ENCODE results near the gene KRTAP10-9. TPM values are rescaled to one million over a fixed set of nuclear protein-coding genes. Genes with fewer than 3 reads are reported as not detected.

Gene KRTAP10-9
- polyA plus RNA-seq, 1 donor (not counting 4 experiments of a cell fraction or from before 2014, with no cell fraction given): not detected

DNA sequence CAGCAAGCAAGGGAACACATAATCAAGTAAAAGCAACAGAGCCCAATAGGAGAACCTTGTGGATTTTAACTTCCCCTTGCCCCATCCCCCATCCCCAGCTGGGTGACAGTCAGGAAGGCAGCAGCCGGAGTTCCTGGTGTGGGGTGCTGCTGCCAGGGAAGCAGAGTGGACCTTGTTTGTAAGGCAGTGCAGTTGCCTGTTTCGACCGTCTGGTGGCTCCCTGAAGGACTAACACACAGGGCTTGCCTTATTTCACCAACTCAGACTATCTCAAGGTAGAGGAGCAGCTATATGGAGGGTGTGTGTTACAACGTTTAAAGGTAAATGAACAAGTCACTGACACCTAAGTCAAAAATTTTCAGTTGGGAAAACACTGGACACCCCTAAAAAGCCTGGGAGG is 8.4 kb upstream of the KRTAP10-9 start:
- Histone ChIP-seq H4K20me1 (ENCODE audit: control insufficient read depth, extremely low read depth, insufficient read depth, low read length) (no peaks in the 10 kb centered on the region), H3K4me2 (ENCODE audit: control insufficient read depth, extremely low read depth, insufficient read depth, low read depth, low read length) (no peak overlapping the region), H3K36me3 (ENCODE audit: control insufficient read depth in 2 of 2, extremely low read depth in 1 of 2, insufficient read depth in 2 of 2, low read length in 2 of 2) (no peaks in the 10 kb centered on the region), H3K9me3 (ENCODE audit: control insufficient read depth, low read depth, low read length) (peaks cover 6% of the 10 kb centered on the region), H3K4me3 (ENCODE audit: control insufficient read depth in 2 of 3, extremely low read depth in 1 of 3, insufficient read depth in 2 of 3, low read depth in 1 of 3, low read length in 3 of 3) (no peak overlapping the region), H3K79me2 (ENCODE audit: control insufficient read depth, insufficient read depth, low read length) (no peaks in the 10 kb centered on the region), H3K9ac (ENCODE audit: control insufficient read depth, extremely low read depth, insufficient read depth, low read length) (no peak overlapping the region), H3K9me1 (ENCODE audit: control insufficient read depth, extremely low read depth, insufficient read depth, low read length) (no peaks in the 10 kb centered on the region), H2AFZ (ENCODE audit: control insufficient read depth, low read length) (no peak overlapping the region), H3K4me1 (ENCODE audit: control insufficient read depth, extremely low read depth, insufficient read depth, low read length) (peaks cover 7% of the 10 kb centered on the region), H3K27me3 (ENCODE audit: control insufficient read depth, extremely low read depth, insufficient read depth, low read length) (peaks cover 19% of the 10 kb centered on the region), H3K27ac (ENCODE audit: control insufficient read depth, insufficient read depth, low read length) (no peak overlapping the region)
- DNase-seq (ENCODE audit: low read depth, low spot score) (no peak), FAIRE-seq (no peak)
- dilution Hi-C loops (cut with MboI; ENCODE audit: extremely low pct_ligation_motif_present, low sequenced_read_pairs): no loop called here
- TF ChIP-seq, protein P1, sequence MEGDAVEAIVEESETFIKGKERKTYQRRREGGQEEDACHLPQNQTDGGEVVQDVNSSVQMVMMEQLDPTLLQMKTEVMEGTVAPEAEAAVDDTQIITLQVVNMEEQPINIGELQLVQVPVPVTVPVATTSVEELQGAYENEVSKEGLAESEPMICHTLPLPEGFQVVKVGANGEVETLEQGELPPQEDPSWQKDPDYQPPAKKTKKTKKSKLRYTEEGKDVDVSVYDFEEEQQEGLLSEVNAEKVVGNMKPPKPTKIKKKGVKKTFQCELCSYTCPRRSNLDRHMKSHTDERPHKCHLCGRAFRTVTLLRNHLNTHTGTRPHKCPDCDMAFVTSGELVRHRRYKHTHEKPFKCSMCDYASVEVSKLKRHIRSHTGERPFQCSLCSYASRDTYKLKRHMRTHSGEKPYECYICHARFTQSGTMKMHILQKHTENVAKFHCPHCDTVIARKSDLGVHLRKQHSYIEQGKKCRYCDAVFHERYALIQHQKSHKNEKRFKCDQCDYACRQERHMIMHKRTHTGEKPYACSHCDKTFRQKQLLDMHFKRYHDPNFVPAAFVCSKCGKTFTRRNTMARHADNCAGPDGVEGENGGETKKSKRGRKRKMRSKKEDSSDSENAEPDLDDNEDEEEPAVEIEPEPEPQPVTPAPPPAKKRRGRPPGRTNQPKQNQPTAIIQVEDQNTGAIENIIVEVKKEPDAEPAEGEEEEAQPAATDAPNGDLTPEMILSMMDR (optimal IDR thresholded peaks at IDR 0.05 in 1 of 3, IDR thresholded peaks at IDR 0.05 in 1 of 3, conservative IDR thresholded peaks at IDR 0.05 in 1 of 3; ENCODE audit: extremely low read depth in 1 of 3, insufficient read depth in 2 of 3, low read length in 3 of 3): peak in 1 of 3 experiments; percentile 7
- no peak for TF ChIP-seq EZH2 (IDR thresholded peaks at IDR 0.05; ENCODE audit: low read length)

DNA sequence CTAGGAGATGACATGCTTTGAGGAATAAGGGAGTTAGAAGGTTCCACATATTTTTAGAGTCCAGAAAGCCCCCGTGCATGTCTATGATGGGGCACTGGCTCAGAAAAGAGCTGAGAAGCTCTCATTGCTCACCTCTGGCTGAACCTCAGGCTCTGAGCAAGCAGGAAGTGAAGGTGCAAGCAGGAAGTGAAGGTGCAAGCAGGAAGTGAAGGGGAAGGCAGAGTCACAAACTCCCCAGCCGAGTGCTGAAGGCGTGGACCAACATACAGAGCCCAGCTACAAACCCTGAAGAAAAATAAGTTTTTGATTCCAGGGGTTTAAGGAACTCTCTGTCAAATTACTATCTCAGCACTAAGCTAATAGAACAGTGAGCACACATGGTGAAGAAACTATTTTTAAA is 8.0 kb upstream of the KRTAP10-9 start:
- H3K9ac ChIP-seq (ENCODE audit: control insufficient read depth, extremely low read depth, insufficient read depth, low read length): no peak overlapping the region
- H4K20me1 ChIP-seq (ENCODE audit: control insufficient read depth, extremely low read depth, insufficient read depth, low read length): no peaks in the 10 kb centered on the region
- no peak overlapping the region for H2AFZ ChIP-seq (ENCODE audit: control insufficient read depth, low read length)
- peaks cover 19% of the 10 kb centered on the region for H3K27me3 ChIP-seq (ENCODE audit: control insufficient read depth, extremely low read depth, insufficient read depth, low read length)
- FAIRE-seq (no peak), DNase-seq (ENCODE audit: low read depth, low spot score) (no peak)
- dilution Hi-C loops (cut with MboI; ENCODE audit: extremely low pct_ligation_motif_present, low sequenced_read_pairs): no loop called here
- peaks cover 6% of the 10 kb centered on the region for H3K9me3 ChIP-seq (ENCODE audit: control insufficient read depth, low read depth, low read length)
- TF ChIP-seq, protein P1 (optimal IDR thresholded peaks at IDR 0.05 in 1 of 3, IDR thresholded peaks at IDR 0.05 in 1 of 3, conservative IDR thresholded peaks at IDR 0.05 in 1 of 3; ENCODE audit: extremely low read depth in 1 of 3, insufficient read depth in 2 of 3, low read length in 3 of 3): no peak
- no peak for TF ChIP-seq EZH2 (IDR thresholded peaks at IDR 0.05; ENCODE audit: low read length)
- no peaks in the 10 kb centered on the region for H3K79me2 ChIP-seq (ENCODE audit: control insufficient read depth, insufficient read depth, low read length)
- H3K27ac ChIP-seq (ENCODE audit: control insufficient read depth, insufficient read depth, low read length): no peak overlapping the region
- no peak overlapping the region for H3K4me2 ChIP-seq (ENCODE audit: control insufficient read depth, extremely low read depth, insufficient read depth, low read depth, low read length)
- no peaks in the 10 kb centered on the region for H3K9me1 ChIP-seq (ENCODE audit: control insufficient read depth, extremely low read depth, insufficient read depth, low read length)
- peaks cover 7% of the 10 kb centered on the region for H3K4me1 ChIP-seq (ENCODE audit: control insufficient read depth, extremely low read depth, insufficient read depth, low read length)
- no peak overlapping the region for H3K4me3 ChIP-seq (ENCODE audit: control insufficient read depth in 2 of 3, extremely low read depth in 1 of 3, insufficient read depth in 2 of 3, low read depth in 1 of 3, low read length in 3 of 3)
- no peaks in the 10 kb centered on the region for H3K36me3 ChIP-seq (ENCODE audit: control insufficient read depth in 2 of 2, extremely low read depth in 1 of 2, insufficient read depth in 2 of 2, low read length in 2 of 2)
